GM21360 (cell line): Measurements from ENCODE around the gene TSSK6.

Source experiments
- ATAC-seq: cut with Tn5 transposase; IDR thresholded peaks from one replicate; pipeline ENCODE4 v1.9.1; 2021; ENCODE audit warnings: mild to moderate bottlenecking, moderate library complexity; ENCODE audit not compliant: unreplicated experiment

TSSK6 gene

GRCh38 chr19:19465436-19466070, 49.8 kb downstream of the TSSK6 start:
- no peak for ATAC-seq

- no peak for ATAC-seq
Observed at GRCh38 chr19:19464339-19465098, 50.8 kb downstream of the TSSK6 start.
